Smooth muscle cell (in vitro differentiated cells): Measurements from ENCODE around the gene TSPAN13. TPM values are rescaled to one million over a fixed set of nuclear protein-coding genes. Genes with fewer than 3 reads are reported as not detected.

Experiments
- DNase-seq: peaks from one replicate; lab custom pipeline; 2025; ENCODE audit not compliant: unreplicated experiment; lab: John Stamatoyannopoulos, UW
- H2AFZ ChIP-seq: fragments of 200-600 bp; sonication (generic); 2 replicates; pipeline ENCODE4 v1.6.0; 2016; ENCODE audit warnings: antibody characterized with exemption, low read depth, mild to moderate bottlenecking
- H3F3A ChIP-seq: fragments of 200-600 bp; sonication (generic); 2 replicates; pipeline ENCODE4 v1.6.0; 2017; ENCODE audit warnings: antibody characterized with exemption, low read depth
- H3K27ac ChIP-seq: fragments of 200-600 bp; sonication (generic); 2 replicates; pipeline ENCODE4 v1.5.1; 2016; ENCODE audit warnings: low read depth, mild to moderate bottlenecking
- H3K27me3 ChIP-seq: fragments of 200-600 bp; sonication (generic); 2 replicates; pipeline ENCODE4 v1.6.1; 2016; ENCODE audit warnings: low read depth, mild to moderate bottlenecking
- H3K36me3 ChIP-seq: fragments of 200-600 bp; sonication (generic); 2 replicates; pipeline ENCODE4 v1.5.1; 2016; ENCODE audit warnings: low read depth
- H3K4me1 ChIP-seq: fragments of 200-600 bp; sonication (generic); 2 replicates; pipeline ENCODE4 v1.5.1; 2016; ENCODE audit warnings: low read depth
- H3K4me2 ChIP-seq: fragments of 200-600 bp; sonication (generic); 2 replicates; pipeline ENCODE4 v1.6.0; 2016; ENCODE audit warnings: mild to moderate bottlenecking
- H3K4me3 ChIP-seq: fragments of 200-600 bp; sonication (generic); 2 replicates; pipeline ENCODE4 v1.5.1; 2016; ENCODE audit warnings: mild to moderate bottlenecking
- H3K79me2 ChIP-seq: fragments of 200-600 bp; sonication (generic); 2 replicates; pipeline ENCODE4 v1.6.0; 2016; ENCODE audit warnings: low read depth, mild to moderate bottlenecking
- H3K9ac ChIP-seq: fragments of 200-600 bp; sonication (generic); 2 replicates; pipeline ENCODE4 v1.6.0; 2016; ENCODE audit warnings: low read depth
- H3K9me3 ChIP-seq: fragments of 200-600 bp; sonication (generic); replicated peaks from 2 replicates; pipeline ENCODE4 v1.5.1; 2016; ENCODE audit warnings: low read depth
- H4K20me1 ChIP-seq: fragments of 200-600 bp; sonication (generic); 2 replicates; pipeline ENCODE4 v1.6.0; 2016; ENCODE audit warnings: low read depth
- CTCF ChIP-seq: fragments of 200-600 bp; sonication (generic); IDR thresholded peaks from 2 replicates; pipeline ENCODE4 v1.5.1; 2017; ENCODE audit warnings: borderline replicate concordance, mild to moderate bottlenecking, antibody characterized with exemption; ENCODE audit not compliant: insufficient read depth, poor library complexity, severe bottlenecking
- WGBS: methylation state at CpG from one replicate; pipeline ENCODE4 v1.1.7; 2016; ENCODE audit warnings: low lambda C conversion rate; 5-methylcytosine and 5-hydroxymethylcytosine counted together
- polyA plus RNA-seq: library from polyadenylated mRNA; unstranded; fragments of >200 nt; fragmentation: Nextera tagmentation; extraction: Ambion mirVana; gene quantifications from 2 replicates; pipeline ENCODE4 v1.2.1, GENCODE V29; 2016
- total RNA-seq: library from RNA; depleted of rRNA; stranded (reverse); fragments of >200 nt; gene quantifications from 2 replicates; pipeline ENCODE4 v1.2.3, GENCODE V29; 2014

The TSPAN13 gene
- total and polyA plus RNA-seq, 2 experiments from 2014 or later, result 103 to 142 TPM

GRCh38 chr7:16810112-16810511 is 56.6 kb downstream of the TSPAN13 start:
- no peaks in the 10 kb centered on the region for H3K4me1 ChIP-seq
- no peak overlapping the region for H3K4me2 ChIP-seq
- H3K27me3 ChIP-seq, result no peaks in the 10 kb centered on the region
- H3F3A ChIP-seq, result no peaks in the 10 kb centered on the region
- 38% methylated on average over 2 of the region's 2 CpGs for WGBS
- H2AFZ ChIP-seq, result no peak overlapping the region
- no peaks in the 10 kb centered on the region for H3K36me3 ChIP-seq
- no peak overlapping the region for H3K27ac ChIP-seq
- no peaks in the 10 kb centered on the region for H4K20me1 ChIP-seq
- no peaks in the 10 kb centered on the region for H3K79me2 ChIP-seq
- TF ChIP-seq CTCF, result no peak
- no peak overlapping the region for H3K4me3 ChIP-seq
- no peaks in the 10 kb centered on the region for H3K9me3 ChIP-seq
- no peak overlapping the region for H3K9ac ChIP-seq
- no peak for DNase-seq

GRCh38 chr7:16810573-16810972 is 57.0 kb downstream of the TSPAN13 start:
- Histone ChIP-seq H2AFZ (no peak overlapping the region), H3K27ac (no peak overlapping the region), H4K20me1 (no peaks in the 10 kb centered on the region), H3F3A (no peaks in the 10 kb centered on the region), H3K27me3 (no peaks in the 10 kb centered on the region), H3K4me1 (no peaks in the 10 kb centered on the region), H3K79me2 (no peaks in the 10 kb centered on the region), H3K9me3 (no peaks in the 10 kb centered on the region), H3K36me3 (no peaks in the 10 kb centered on the region), H3K9ac (no peak overlapping the region), H3K4me2 (no peak overlapping the region), H3K4me3 (no peak overlapping the region)
- DNase-seq, result no peak
- TF ChIP-seq CTCF, result no peak
- 96% methylated on average over 5 of the region's 5 CpGs for WGBS

GRCh38 chr7:16811551-16811950 is 58.0 kb downstream of the TSPAN13 start:
- WGBS, result 30% methylated on average over 2 of the region's 2 CpGs
- H3K9ac ChIP-seq, result no peak overlapping the region
- no peaks in the 10 kb centered on the region for H3K4me1 ChIP-seq
- no peak for DNase-seq
- no peak for TF ChIP-seq CTCF
- peak overlapping the region; percentile 29 for H3K27ac ChIP-seq
- no peaks in the 10 kb centered on the region for H3K9me3 ChIP-seq
- no peaks in the 10 kb centered on the region for H4K20me1 ChIP-seq
- no peak overlapping the region for H3K4me3 ChIP-seq
- no peaks in the 10 kb centered on the region for H3K27me3 ChIP-seq
- no peak overlapping the region for H2AFZ ChIP-seq
- H3K4me2 ChIP-seq, result no peak overlapping the region
- H3K36me3 ChIP-seq, result no peaks in the 10 kb centered on the region
- H3K79me2 ChIP-seq, result no peaks in the 10 kb centered on the region
- no peaks in the 10 kb centered on the region for H3F3A ChIP-seq

- Histone ChIP-seq H2AFZ (no peak overlapping the region), H3K79me2 (no peaks in the 10 kb centered on the region), H3K4me1 (no peaks in the 10 kb centered on the region), H3K4me3 (no peak overlapping the region), H3F3A (no peaks in the 10 kb centered on the region), H3K36me3 (no peaks in the 10 kb centered on the region), H3K4me2 (no peak overlapping the region), H4K20me1 (no peaks in the 10 kb centered on the region), H3K9me3 (no peaks in the 10 kb centered on the region), H3K9ac (no peak overlapping the region), H3K27ac (no peak overlapping the region), H3K27me3 (no peaks in the 10 kb centered on the region)
- 95% methylated on average over 4 of the region's 4 CpGs for WGBS
- DNase-seq, result no peak
- TF ChIP-seq CTCF, result no peak
These were observed 59.1 kb downstream of the TSPAN13 start for GRCh38 chr7:16812542-16813231.
